ENCODE results near the gene ELOVL2. TPM values are rescaled to one million over a fixed set of nuclear protein-coding genes. Genes with fewer than 3 reads are reported as not detected.

Gene ELOVL2
- total RNA-seq, 1 donor from 2014 or later, result 0.25 TPM

DNA sequence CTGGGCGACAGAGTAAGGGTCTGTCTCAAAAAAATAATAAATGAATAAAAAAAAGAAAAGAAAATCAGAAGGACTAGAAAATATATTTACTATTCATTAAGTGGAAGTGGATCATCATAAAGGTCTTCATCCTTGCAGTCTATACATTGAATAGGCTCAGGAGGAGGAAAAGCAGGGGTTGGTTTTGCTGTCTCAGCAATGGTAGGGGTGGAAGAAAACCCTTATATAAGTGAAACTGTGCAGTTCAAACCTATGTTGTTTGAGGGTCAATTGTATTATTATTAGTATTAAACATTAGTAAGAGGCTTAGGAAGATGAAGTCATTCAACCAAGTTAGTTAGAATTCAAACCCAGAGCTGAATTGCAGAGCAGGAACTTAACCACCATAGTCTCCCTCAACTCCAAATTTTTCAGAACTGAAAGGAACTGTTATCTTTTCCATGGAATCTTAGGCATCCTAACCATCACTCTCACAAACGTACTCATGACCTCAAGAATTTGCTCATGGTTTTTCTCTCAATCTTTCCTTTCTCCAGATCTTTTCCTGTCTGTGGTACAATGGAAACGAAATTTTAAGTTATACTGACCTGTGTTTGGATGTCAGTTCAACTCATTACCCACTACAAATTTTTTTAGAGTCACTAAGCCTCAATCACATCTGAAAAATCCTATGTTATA, 41.8 kb upstream of the ELOVL2 start:
- no peak for DNase-seq (ENCODE audit: extremely low spot score in 2 of 2)
- Histone ChIP-seq H3K27me3 (no peaks in the 10 kb centered on the region), H3K9me3 (no peaks in the 10 kb centered on the region), H3K27ac (no peak overlapping the region), H3K4me3 (no peak overlapping the region), H3K36me3 (no peaks in the 10 kb centered on the region), H3K4me1 (no peaks in the 10 kb centered on the region)
- intact Hi-C loops (cut with DNase I), result no loop called here
- TF ChIP-seq, protein P1, sequence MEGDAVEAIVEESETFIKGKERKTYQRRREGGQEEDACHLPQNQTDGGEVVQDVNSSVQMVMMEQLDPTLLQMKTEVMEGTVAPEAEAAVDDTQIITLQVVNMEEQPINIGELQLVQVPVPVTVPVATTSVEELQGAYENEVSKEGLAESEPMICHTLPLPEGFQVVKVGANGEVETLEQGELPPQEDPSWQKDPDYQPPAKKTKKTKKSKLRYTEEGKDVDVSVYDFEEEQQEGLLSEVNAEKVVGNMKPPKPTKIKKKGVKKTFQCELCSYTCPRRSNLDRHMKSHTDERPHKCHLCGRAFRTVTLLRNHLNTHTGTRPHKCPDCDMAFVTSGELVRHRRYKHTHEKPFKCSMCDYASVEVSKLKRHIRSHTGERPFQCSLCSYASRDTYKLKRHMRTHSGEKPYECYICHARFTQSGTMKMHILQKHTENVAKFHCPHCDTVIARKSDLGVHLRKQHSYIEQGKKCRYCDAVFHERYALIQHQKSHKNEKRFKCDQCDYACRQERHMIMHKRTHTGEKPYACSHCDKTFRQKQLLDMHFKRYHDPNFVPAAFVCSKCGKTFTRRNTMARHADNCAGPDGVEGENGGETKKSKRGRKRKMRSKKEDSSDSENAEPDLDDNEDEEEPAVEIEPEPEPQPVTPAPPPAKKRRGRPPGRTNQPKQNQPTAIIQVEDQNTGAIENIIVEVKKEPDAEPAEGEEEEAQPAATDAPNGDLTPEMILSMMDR (IDR thresholded peaks at IDR 0.05), result no peak
- no peak for TF ChIP-seq POLR2AphosphoS5 (IDR thresholded peaks at IDR 0.05; ENCODE audit: insufficient read depth in 1 of 2, low read depth in 1 of 2)
- no peak for TF ChIP-seq POLR2A (IDR thresholded peaks at IDR 0.05)

DNA sequence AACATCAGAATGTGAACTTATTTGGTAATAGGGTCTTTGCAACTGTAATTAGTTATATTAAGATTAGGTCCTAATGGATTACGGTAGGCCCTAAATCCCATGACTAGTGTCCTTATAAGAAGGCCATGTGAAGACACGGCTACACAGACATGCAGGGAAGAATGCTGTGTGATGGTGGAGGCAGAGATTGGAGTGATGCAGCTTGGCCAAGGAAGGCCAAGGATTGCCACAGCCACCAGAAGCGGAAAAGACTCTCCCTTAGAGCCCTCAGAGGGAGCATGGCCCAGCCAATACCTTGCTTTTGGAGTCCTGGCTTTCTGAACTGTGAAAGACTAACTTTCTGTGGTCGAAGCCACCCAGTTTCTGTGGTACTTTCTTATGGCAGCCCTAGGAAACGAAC, 39.9 kb upstream of the ELOVL2 start:
- Histone ChIP-seq H3K4me1 (no peaks in the 10 kb centered on the region), H3K36me3 (no peaks in the 10 kb centered on the region), H3K9me3 (no peaks in the 10 kb centered on the region), H3K27me3 (no peaks in the 10 kb centered on the region), H3K4me3 (no peak overlapping the region), H3K27ac (no peak overlapping the region)
- intact Hi-C loops (cut with DNase I), result no loop called here
- no peak for TF ChIP-seq POLR2A (IDR thresholded peaks at IDR 0.05)
- TF ChIP-seq, protein P1 (IDR thresholded peaks at IDR 0.05), result no peak
- no peak for TF ChIP-seq POLR2AphosphoS5 (IDR thresholded peaks at IDR 0.05; ENCODE audit: insufficient read depth in 1 of 2, low read depth in 1 of 2)
- no peak for DNase-seq (ENCODE audit: extremely low spot score in 2 of 2)

DNA sequence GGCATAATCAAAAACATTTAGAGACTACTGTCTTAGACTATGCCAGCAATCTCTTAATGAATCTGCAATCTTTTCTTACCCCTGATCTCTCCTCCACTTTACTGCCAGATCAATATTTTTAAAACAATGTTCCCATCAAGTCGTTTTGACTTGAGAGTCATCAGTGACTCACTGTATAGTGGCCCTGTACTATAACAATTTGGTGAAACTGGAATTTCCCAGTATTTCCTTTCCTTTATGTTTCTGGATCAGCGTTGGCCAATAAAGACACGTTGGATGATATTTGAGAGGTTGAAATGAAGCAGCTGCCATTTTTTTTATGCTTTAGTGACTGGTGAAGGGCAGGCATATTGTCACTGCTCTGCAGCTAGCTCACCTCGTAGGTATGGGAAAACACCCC, 39.4 kb upstream of the ELOVL2 start:
- DNase-seq (ENCODE audit: extremely low spot score in 2 of 2), result no peak
- no peak overlapping the region for H3K4me3 ChIP-seq
- TF ChIP-seq POLR2AphosphoS5 (IDR thresholded peaks at IDR 0.05; ENCODE audit: insufficient read depth in 1 of 2, low read depth in 1 of 2), result no peak
- TF ChIP-seq POLR2A (IDR thresholded peaks at IDR 0.05), result no peak
- TF ChIP-seq, protein P1 (IDR thresholded peaks at IDR 0.05), result no peak
- H3K36me3 ChIP-seq, result no peaks in the 10 kb centered on the region
- H3K27me3 ChIP-seq, result no peaks in the 10 kb centered on the region
- no peaks in the 10 kb centered on the region for H3K4me1 ChIP-seq
- no peaks in the 10 kb centered on the region for H3K9me3 ChIP-seq
- H3K27ac ChIP-seq, result no peak overlapping the region
- intact Hi-C loops (cut with DNase I), result no loop called here

DNA sequence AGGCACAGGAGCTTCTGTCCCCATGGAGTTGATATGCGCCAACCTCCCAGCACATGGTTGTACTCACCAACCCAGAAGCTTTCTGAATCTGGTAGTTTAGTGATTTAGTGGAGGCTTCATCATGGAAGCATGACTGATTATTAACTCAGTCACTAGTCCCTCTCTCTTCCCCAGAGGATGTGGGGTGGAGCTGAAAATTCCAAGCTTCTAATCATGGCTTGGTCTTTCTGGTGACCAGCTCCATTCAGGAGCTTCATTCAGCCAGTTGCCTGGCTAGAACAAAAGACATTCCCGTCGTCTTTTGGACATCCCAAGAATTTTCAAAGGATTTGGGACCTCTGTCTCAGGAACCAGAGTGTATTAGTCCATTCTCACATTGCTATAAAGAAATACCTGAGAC, 36.2 kb upstream of the ELOVL2 start:
- Histone ChIP-seq H3K9me3 (no peaks in the 10 kb centered on the region), H3K4me1 (no peaks in the 10 kb centered on the region), H3K27ac (no peak overlapping the region), H3K36me3 (no peaks in the 10 kb centered on the region), H3K27me3 (no peaks in the 10 kb centered on the region), H3K4me3 (no peak overlapping the region)
- intact Hi-C loops (cut with DNase I), result no loop called here
- no peak for TF ChIP-seq POLR2A (IDR thresholded peaks at IDR 0.05)
- TF ChIP-seq POLR2AphosphoS5 (IDR thresholded peaks at IDR 0.05; ENCODE audit: insufficient read depth in 1 of 2, low read depth in 1 of 2), result no peak
- TF ChIP-seq, protein P1 (IDR thresholded peaks at IDR 0.05), result no peak
- no peak for DNase-seq (ENCODE audit: extremely low spot score in 2 of 2)

DNA sequence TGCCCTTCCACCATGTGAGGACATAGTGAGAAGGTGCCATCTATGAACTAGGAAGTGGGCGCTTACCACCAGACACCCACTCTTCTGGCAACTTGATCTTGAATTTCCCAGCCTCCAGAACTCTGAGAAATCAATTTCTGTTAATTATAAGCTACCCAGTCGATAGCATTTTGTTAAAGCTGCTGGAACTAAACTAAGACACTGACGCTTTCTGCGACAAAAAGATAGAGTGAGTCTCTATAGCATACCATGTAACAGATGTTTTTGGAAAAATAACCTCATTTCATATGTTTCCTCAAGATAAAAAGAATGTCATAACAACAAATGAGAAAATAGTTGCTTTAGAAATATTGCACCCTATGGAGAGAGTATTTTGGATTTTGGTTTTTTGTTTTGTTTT, 34.2 kb upstream of the ELOVL2 start:
- H3K4me3 ChIP-seq, result no peak overlapping the region
- no peak for DNase-seq (ENCODE audit: extremely low spot score in 2 of 2)
- no peaks in the 10 kb centered on the region for H3K36me3 ChIP-seq
- no peaks in the 10 kb centered on the region for H3K9me3 ChIP-seq
- TF ChIP-seq POLR2A (IDR thresholded peaks at IDR 0.05), result no peak
- no peak for TF ChIP-seq POLR2AphosphoS5 (IDR thresholded peaks at IDR 0.05; ENCODE audit: insufficient read depth in 1 of 2, low read depth in 1 of 2)
- TF ChIP-seq, protein P1 (IDR thresholded peaks at IDR 0.05), result no peak
- H3K27ac ChIP-seq, result no peak overlapping the region
- intact Hi-C loops (cut with DNase I), result no loop called here
- H3K4me1 ChIP-seq, result no peaks in the 10 kb centered on the region
- no peaks in the 10 kb centered on the region for H3K27me3 ChIP-seq

All from vagina (tissue), 2 donors.